Measurements from ENCODE around the gene CDCA4.

The CDCA4 gene

GRCh38 chr14:105022276-105022670, 1.4 kb upstream of the CDCA4 start:
- TF ChIP-seq, protein P1, sequence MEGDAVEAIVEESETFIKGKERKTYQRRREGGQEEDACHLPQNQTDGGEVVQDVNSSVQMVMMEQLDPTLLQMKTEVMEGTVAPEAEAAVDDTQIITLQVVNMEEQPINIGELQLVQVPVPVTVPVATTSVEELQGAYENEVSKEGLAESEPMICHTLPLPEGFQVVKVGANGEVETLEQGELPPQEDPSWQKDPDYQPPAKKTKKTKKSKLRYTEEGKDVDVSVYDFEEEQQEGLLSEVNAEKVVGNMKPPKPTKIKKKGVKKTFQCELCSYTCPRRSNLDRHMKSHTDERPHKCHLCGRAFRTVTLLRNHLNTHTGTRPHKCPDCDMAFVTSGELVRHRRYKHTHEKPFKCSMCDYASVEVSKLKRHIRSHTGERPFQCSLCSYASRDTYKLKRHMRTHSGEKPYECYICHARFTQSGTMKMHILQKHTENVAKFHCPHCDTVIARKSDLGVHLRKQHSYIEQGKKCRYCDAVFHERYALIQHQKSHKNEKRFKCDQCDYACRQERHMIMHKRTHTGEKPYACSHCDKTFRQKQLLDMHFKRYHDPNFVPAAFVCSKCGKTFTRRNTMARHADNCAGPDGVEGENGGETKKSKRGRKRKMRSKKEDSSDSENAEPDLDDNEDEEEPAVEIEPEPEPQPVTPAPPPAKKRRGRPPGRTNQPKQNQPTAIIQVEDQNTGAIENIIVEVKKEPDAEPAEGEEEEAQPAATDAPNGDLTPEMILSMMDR (IDR thresholded peaks at IDR 0.05; ENCODE audit: low read depth, low read length) = no peak
- no peak for TF ChIP-seq EZH2phosphoT487 (IDR thresholded peaks at IDR 0.05; ENCODE audit: low read depth)
- Histone ChIP-seq H3K36me3 (replicated peaks; ENCODE audit: low read depth, low read length) (peaks cover 23% of the 10 kb centered on the region), H3K27ac (ENCODE audit: low read length) (no peak overlapping the region), H3K4me3 (ENCODE audit: low read length) (peak overlapping the region; percentile 89), H3K27me3 (ENCODE audit: low read depth, low read length) (no peaks in the 10 kb centered on the region), H3K79me2 (ENCODE audit: low read length) (peaks cover 51% of the 10 kb centered on the region), H4K20me1 (ENCODE audit: insufficient read depth, low read length) (peaks cover 30% of the 10 kb centered on the region), H3K4me2 (ENCODE audit: low read length) (peak overlapping the region; percentile 83), H2AFZ (ENCODE audit: low read depth, low read length) (no peak overlapping the region), H3K9ac (ENCODE audit: low read length) (peak overlapping the region; percentile 97), H3K4me1 (ENCODE audit: low read length) (peaks cover 60% of the 10 kb centered on the region), H3K9me3 (ENCODE audit: insufficient read depth, low read length) (no peaks in the 10 kb centered on the region)

DNA sequence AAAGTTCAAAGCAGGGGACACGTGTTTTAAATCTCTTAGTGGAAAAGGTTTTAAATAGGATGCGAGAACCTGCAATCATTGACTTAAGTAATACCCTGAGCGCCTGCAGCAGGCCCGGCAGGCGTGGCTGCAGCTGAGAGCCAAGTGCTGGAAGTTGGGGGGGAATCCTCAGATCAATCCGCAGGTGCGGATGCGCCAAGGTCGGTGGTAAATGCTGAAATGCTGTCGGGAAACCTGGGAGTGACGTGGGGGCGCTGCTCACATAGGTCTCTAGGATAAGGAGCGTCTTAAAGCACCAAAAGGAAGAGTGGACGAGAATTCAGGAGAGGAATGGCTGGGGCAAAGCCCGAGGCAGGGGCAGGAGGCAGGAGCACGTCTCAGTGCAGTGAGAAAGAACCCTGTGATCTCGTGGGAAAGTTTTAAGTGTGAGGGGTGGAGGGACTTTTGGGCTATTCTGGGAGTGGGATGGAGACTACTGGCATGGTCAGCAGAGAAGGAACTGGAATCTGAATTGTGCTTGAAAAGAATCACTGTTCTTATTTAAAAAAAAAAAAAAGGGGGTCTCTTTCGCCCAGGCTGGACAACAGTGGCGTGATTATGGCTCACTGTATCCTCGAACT, 883 bp upstream of the CDCA4 start:
- peak overlapping the region; percentile 89 for H3K4me3 ChIP-seq (ENCODE audit: low read length)
- H3K4me2 ChIP-seq (ENCODE audit: low read length) = peak overlapping the region; percentile 83
- no peaks in the 10 kb centered on the region for H3K27me3 ChIP-seq (ENCODE audit: low read depth, low read length)
- H3K9ac ChIP-seq (ENCODE audit: low read length) = peak overlapping the region; percentile 97
- no peaks in the 10 kb centered on the region for H3K9me3 ChIP-seq (ENCODE audit: insufficient read depth, low read length)
- H3K4me1 ChIP-seq (ENCODE audit: low read length) = peaks cover 57% of the 10 kb centered on the region
- TF ChIP-seq, protein P1 (IDR thresholded peaks at IDR 0.05; ENCODE audit: low read depth, low read length) = peak; percentile 54; the same call in 1 of the 2 replicates
- no peak for TF ChIP-seq EZH2phosphoT487 (IDR thresholded peaks at IDR 0.05; ENCODE audit: low read depth)
- peaks cover 35% of the 10 kb centered on the region for H4K20me1 ChIP-seq (ENCODE audit: insufficient read depth, low read length)
- peak overlapping the region; percentile 80 for H3K27ac ChIP-seq (ENCODE audit: low read length)
- peaks cover 26% of the 10 kb centered on the region for H3K36me3 ChIP-seq (replicated peaks; ENCODE audit: low read depth, low read length)
- peaks cover 56% of the 10 kb centered on the region for H3K79me2 ChIP-seq (ENCODE audit: low read length)
- peak overlapping the region; percentile 44; the same call in 1 of the 2 replicates for H2AFZ ChIP-seq (ENCODE audit: low read depth, low read length)

DNA sequence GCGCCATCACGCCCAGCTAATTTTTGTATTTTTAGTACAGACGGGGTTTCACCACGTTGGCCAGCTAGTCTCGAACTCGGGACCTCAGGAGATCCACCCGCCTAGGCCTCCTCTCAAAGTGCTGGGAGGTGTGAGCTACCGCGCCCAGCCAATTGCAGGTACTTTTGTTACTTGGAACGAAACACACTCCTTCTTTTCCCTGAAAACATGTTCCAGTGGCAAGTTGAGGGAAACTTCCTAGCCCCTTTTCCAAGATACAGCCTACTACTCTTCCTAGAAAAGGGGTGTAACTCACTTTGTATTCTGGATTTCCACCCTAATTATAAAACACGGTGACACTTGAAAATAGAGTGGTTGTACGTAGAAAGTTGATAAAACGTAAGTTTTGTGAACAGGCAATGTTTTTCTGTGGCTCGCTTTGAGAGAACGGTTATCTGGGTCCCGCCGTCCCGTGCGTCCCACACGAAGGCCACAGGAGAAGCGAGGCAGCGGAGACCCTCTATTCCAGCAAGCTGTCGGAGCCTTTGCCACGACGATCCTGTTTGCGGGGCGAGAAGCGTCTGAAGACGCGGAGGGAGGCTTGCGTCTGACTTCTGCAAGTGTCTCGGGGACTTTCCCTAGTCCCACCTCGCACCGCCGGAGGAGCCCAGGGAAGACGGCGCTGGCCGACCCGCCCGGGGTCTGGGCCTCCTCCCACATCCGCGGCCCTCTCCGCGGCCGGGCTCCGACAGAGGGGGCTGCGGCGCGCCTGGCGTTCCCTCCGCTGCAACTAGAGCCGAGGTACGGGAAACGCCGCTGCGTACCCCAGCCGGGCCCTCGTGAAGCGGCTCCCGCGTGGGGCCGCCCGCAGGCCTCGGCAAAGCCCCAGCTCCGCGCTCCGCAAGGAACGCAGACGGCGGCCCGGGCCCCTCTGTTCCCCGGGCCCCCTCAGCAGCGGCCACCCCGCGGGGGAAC, 745 bp downstream of the CDCA4 start:
- H2AFZ ChIP-seq (ENCODE audit: low read depth, low read length) = no peak overlapping the region
- H3K79me2 ChIP-seq (ENCODE audit: low read length) = peaks cover 72% of the 10 kb centered on the region
- no peaks in the 10 kb centered on the region for H3K27me3 ChIP-seq (ENCODE audit: low read depth, low read length)
- H3K27ac ChIP-seq (ENCODE audit: low read length) = peak overlapping the region; percentile 78
- no peak for TF ChIP-seq EZH2phosphoT487 (IDR thresholded peaks at IDR 0.05; ENCODE audit: low read depth)
- TF ChIP-seq, protein P1 (IDR thresholded peaks at IDR 0.05; ENCODE audit: low read depth, low read length) = no peak; the same call in 1 of the 2 replicates
- peak overlapping the region; percentile 97 for H3K9ac ChIP-seq (ENCODE audit: low read length)
- peaks cover 57% of the 10 kb centered on the region for H3K4me1 ChIP-seq (ENCODE audit: low read length)
- peaks cover 51% of the 10 kb centered on the region for H4K20me1 ChIP-seq (ENCODE audit: insufficient read depth, low read length)
- H3K9me3 ChIP-seq (ENCODE audit: insufficient read depth, low read length) = no peaks in the 10 kb centered on the region
- peak overlapping the region; percentile 98 for H3K4me3 ChIP-seq (ENCODE audit: low read length)
- H3K36me3 ChIP-seq (replicated peaks; ENCODE audit: low read depth, low read length) = peaks cover 40% of the 10 kb centered on the region
- peak overlapping the region; percentile 98 for H3K4me2 ChIP-seq (ENCODE audit: low read length)

- Histone ChIP-seq H3K9ac (ENCODE audit: low read length) (no peak overlapping the region), H3K4me1 (ENCODE audit: low read length) (peaks cover 58% of the 10 kb centered on the region), H3K27me3 (ENCODE audit: low read depth, low read length) (no peaks in the 10 kb centered on the region), H3K4me2 (ENCODE audit: low read length) (peak overlapping the region; percentile 31), H2AFZ (ENCODE audit: low read depth, low read length) (no peak overlapping the region), H3K4me3 (ENCODE audit: low read length) (no peak overlapping the region), H4K20me1 (ENCODE audit: insufficient read depth, low read length) (peaks cover 68% of the 10 kb centered on the region), H3K9me3 (ENCODE audit: insufficient read depth, low read length) (no peaks in the 10 kb centered on the region), H3K79me2 (ENCODE audit: low read length) (peaks cover 89% of the 10 kb centered on the region), H3K36me3 (replicated peaks; ENCODE audit: low read depth, low read length) (peaks cover 43% of the 10 kb centered on the region), H3K27ac (ENCODE audit: low read length) (no peak overlapping the region)
- TF ChIP-seq, protein P1 (IDR thresholded peaks at IDR 0.05; ENCODE audit: low read depth, low read length) = no peak
- no peak for TF ChIP-seq EZH2phosphoT487 (IDR thresholded peaks at IDR 0.05; ENCODE audit: low read depth)
Observed at GRCh38 chr14:105018414-105018813, 2.5 kb downstream of the CDCA4 start.

Measured in OCI-LY3 (cell line).